ENCODE measurements around the gene TBC1D17. TPM values are rescaled to one million over a fixed set of nuclear protein-coding genes. Genes with fewer than 3 reads are reported as not detected.

Gene TBC1D17
- total RNA-seq, 6 experiments from 2014 or later: 42.8 to 53.3 (median 46.8) TPM

GRCh38 chr19:49843265-49843664, 34.2 kb upstream of the TBC1D17 start:
- H3K4me3 Mint-ChIP-seq: no peak overlapping the region
- peaks cover 24% of the 10 kb centered on the region for H3K36me3 Mint-ChIP-seq (ENCODE audit: low read depth)
- DNase-seq: no peak
- H3K4me1 Mint-ChIP-seq (ENCODE audit: low read depth): peaks cover 9% of the 10 kb centered on the region
- no peak for TF ChIP-seq CTCF (IDR thresholded peaks at IDR 0.05)
- H3K9me3 Mint-ChIP-seq: no peaks in the 10 kb centered on the region
- peaks cover 1% of the 10 kb centered on the region; the same call in 1 of the 2 replicates for H3K27me3 Mint-ChIP-seq (ENCODE audit: insufficient read depth)
- H3K27ac Mint-ChIP-seq: no peak overlapping the region

GRCh38 chr19:49844138-49845095, 33.1 kb upstream of the TBC1D17 start:
- Mint-ChIP-seq H3K4me3 (no peak overlapping the region), H3K9me3 (peaks cover 5% of the 10 kb centered on the region), H3K4me1 (ENCODE audit: low read depth) (peaks cover 21% of the 10 kb centered on the region), H3K27ac (no peak overlapping the region), H3K27me3 (ENCODE audit: insufficient read depth) (peaks cover 1% of the 10 kb centered on the region; the same call in 1 of the 2 replicates), H3K36me3 (ENCODE audit: low read depth) (peaks cover 19% of the 10 kb centered on the region)
- DNase-seq: no peak
- TF ChIP-seq CTCF (IDR thresholded peaks at IDR 0.05): no peak

GRCh38 chr19:49845414-49845813, 32.1 kb upstream of the TBC1D17 start:
- Mint-ChIP-seq H3K9me3 (peaks cover 11% of the 10 kb centered on the region), H3K27ac (no peak overlapping the region), H3K36me3 (ENCODE audit: low read depth) (peaks cover 18% of the 10 kb centered on the region), H3K4me3 (no peak overlapping the region), H3K27me3 (ENCODE audit: insufficient read depth) (peaks cover 1% of the 10 kb centered on the region; the same call in 1 of the 2 replicates), H3K4me1 (ENCODE audit: low read depth) (peaks cover 28% of the 10 kb centered on the region)
- no peak for TF ChIP-seq CTCF (IDR thresholded peaks at IDR 0.05)
- no peak for DNase-seq

- Mint-ChIP-seq H3K27me3 (ENCODE audit: insufficient read depth) (peaks cover 1% of the 10 kb centered on the region; the same call in 1 of the 2 replicates), H3K4me1 (ENCODE audit: low read depth) (peaks cover 28% of the 10 kb centered on the region), H3K4me3 (no peak overlapping the region), H3K9me3 (peaks cover 11% of the 10 kb centered on the region), H3K27ac (no peak overlapping the region), H3K36me3 (ENCODE audit: low read depth) (peaks cover 13% of the 10 kb centered on the region)
- DNase-seq: no peak
- TF ChIP-seq CTCF (IDR thresholded peaks at IDR 0.05): no peak
Observed at GRCh38 chr19:49846408-49846807, 31.1 kb upstream of the TBC1D17 start.

GRCh38 chr19:49847731-49848696, 29.5 kb upstream of the TBC1D17 start:
- Mint-ChIP-seq H3K27me3 (ENCODE audit: insufficient read depth) (peaks cover 4% of the 10 kb centered on the region), H3K27ac (peak overlapping the region; percentile 87), H3K4me3 (peak overlapping the region; percentile 56), H3K36me3 (ENCODE audit: low read depth) (peaks cover 19% of the 10 kb centered on the region), H3K4me1 (ENCODE audit: low read depth) (peaks cover 39% of the 10 kb centered on the region), H3K9me3 (peaks cover 11% of the 10 kb centered on the region)
- peak; percentile 90 for DNase-seq
- no peak for TF ChIP-seq CTCF (IDR thresholded peaks at IDR 0.05)

Measured in HFFc6 (cell line).